ENCODE results near the gene ST7. TPM values are rescaled to one million over a fixed set of nuclear protein-coding genes. Genes with fewer than 3 reads are reported as not detected.
A peak's percentile ranks its signal among the peaks of the same experiment; 100 is the strongest.
"Not testable (repeated sequence)": the region's sequence is repeated elsewhere in the genome, so short reads cannot be mapped to it uniquely, and the experiment has no call there.

The ST7 gene
- total RNA-seq, result 29.5 TPM
- long read RNA-seq, transcript ST7-202 (16 exons, 2,142 nt), result major isoform, 6 of 12 reads
- long read RNA-seq, partial matches to known transcripts, result 1 of 12 reads
- long read RNA-seq, other reads (novel, unspliced or antisense), result 2 of 12 reads

DNA sequence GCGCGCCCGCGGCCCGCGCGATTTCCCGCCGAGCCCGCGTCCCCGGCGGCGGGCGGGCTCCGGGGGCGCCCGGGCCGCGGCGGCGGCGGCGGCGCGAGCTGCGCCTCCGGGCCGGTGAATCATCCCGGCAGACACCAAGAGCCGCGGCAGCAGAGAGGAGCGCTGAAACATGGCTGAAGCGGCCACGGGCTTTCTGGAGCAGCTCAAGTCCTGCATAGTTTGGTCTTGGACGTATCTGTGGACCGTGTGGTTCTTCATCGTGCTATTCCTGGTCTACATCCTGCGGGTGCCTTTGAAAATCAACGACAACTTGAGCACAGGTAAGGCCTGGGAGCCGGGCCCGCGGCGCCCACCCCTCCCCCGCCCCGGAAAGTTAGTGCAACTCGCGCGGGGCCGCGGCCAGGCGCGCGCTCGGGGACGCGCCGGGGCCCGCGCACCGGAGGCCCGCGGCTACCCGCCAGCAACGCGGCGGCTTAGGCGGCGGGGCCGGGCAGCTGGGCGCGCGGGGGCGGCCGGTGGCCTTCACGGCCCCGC is at the start of gene ST7:
Gene ST7 (plus strand): TSS at position 130 of the 534 bp plus-strand sequence. CDS start 40 bp downstream, at position 170.
- peak; percentile 56 for ATAC-seq
- DNase-seq (ENCODE audit: missing footprints), result peak; percentile 74
- intact Hi-C loops (cut with DNase I), result loop anchor here (1.0 kb wide), 1 partner anchor 90 kb away; no protein-coding TSS in a partner anchor

GRCh38 chr7:116906391-116906790 is 46.9 kb upstream of the ST7 start:
- ATAC-seq (no peak), DNase-seq (ENCODE audit: missing footprints) (no peak)
- intact Hi-C loops (cut with DNase I), result no loop called here

DNA sequence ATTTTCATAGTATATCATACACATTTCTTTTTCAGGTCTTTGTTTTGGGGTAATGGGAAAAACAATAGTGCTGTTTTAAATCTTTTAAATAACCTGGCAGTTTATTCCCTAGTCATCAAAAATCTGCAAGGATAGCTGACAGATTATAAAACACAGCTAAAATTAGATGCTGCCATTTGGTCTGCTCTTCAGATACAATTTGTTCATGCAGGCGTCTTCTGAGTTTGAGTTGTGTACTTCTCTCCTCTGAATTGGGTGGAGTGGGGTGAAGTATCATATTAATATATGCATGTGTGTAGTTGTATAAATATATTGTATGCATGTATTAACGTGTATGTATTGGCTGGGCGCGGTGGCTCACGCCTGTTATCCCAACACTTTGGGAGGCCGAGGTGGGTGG is 42.9 kb upstream of the ST7 start:
- intact Hi-C loops (cut with DNase I), result loop anchor here (5.0 kb wide), 1 partner anchor 33 kb away; no protein-coding TSS in a partner anchor
- DNase-seq (ENCODE audit: missing footprints) (no peak), ATAC-seq (no peak)

DNA sequence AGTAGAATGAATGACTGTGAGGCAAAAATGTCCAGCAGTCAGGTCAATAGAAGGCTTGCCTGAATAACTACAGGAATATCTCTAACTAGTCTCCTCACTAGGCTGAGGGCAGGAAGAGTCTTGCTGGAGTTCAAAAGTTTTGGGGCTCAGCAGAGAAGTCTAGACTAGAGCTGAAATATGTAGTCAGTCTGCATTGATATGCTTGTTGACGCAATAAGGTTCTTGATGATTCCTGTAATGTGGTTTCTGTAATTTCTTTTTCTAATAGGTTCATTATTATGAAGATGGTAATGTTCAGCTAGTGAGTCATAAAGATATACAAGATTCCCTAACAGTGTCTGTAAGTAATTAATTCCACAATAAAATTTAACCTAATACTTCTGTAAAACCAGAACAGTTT is 41.5 kb upstream of the ST7 start:
- no peak for DNase-seq (ENCODE audit: missing footprints)
- ATAC-seq, result no peak
- intact Hi-C loops (cut with DNase I), result loop anchor here (5.0 kb wide), 1 partner anchor 34 kb away; no protein-coding TSS in a partner anchor

GRCh38 chr7:116912269-116912909 is 40.9 kb upstream of the ST7 start:
- DNase-seq (ENCODE audit: missing footprints) (no peak), ATAC-seq (no peak)
- intact Hi-C loops (cut with DNase I), result loop anchor here (5.0 kb wide), 1 partner anchor 35 kb away; no protein-coding TSS in a partner anchor

DNA sequence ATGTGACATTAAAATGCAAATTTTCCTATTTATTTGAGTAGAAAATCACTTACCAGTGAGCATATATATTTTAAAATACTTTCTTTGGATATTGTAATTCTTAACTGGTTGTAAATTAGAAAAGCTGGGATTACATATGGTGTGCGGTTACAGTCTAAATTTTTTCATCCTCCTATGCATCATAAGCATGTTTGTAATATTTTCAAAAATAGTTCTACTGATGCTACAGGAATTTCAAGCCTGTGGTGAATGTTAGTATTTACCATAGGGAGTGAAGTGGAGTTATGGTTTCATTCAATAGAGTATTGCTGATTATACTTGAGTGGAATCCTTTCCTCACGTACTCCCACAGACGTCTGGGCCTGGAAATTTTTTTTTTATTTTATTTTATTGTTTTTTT is 34.6 kb upstream of the ST7 start:
- intact Hi-C loops (cut with DNase I), result no loop called here
- DNase-seq (ENCODE audit: missing footprints) (no peak), ATAC-seq (no peak)

GRCh38 chr7:116920359-116920758 is 32.9 kb upstream of the ST7 start:
- ATAC-seq (no peak), DNase-seq (ENCODE audit: missing footprints) (no peak)
- intact Hi-C loops (cut with DNase I), result no loop called here

DNA sequence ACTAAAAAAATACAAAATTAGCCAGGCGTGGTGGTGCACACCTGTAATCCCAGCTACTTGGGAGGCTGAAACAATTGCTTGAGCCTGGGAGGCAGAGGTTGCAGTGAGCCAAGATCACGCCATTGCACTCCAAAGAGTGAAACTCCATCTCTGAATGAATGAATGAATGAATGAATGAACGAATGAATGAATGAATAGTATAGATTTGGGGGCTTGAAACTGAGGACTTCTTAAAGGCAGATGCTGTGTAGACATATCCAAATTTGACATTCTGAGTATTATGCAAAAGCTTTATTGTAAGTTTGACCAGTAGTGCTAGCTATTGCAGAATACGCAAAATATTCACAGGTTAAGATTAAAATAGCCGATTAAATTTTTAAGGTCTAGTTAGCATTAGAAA is 30.8 kb upstream of the ST7 start:
- DNase-seq (ENCODE audit: missing footprints) (no peak), ATAC-seq (no peak)
- intact Hi-C loops (cut with DNase I), result no loop called here

DNA sequence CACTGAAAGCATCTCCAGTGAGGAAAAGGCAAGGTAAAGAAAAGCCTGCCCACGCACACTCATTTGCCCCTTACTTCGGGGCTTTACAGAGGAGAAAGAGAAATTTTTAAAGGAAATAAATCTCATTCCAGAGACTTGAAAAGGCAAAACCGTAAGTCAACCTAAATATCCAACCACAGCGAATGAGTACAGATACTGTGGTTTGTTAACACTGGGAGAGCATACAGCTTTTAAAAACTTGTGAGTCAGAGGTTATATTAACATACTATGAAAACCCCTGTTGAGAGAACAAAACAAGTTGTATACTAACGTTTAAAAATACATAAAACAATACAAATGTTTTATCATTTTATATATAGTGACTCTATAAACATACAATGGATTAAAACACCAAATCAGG is 28.6 kb upstream of the ST7 start:
- ATAC-seq (no peak), DNase-seq (ENCODE audit: missing footprints) (no peak)
- intact Hi-C loops (cut with DNase I), result no loop called here

DNA sequence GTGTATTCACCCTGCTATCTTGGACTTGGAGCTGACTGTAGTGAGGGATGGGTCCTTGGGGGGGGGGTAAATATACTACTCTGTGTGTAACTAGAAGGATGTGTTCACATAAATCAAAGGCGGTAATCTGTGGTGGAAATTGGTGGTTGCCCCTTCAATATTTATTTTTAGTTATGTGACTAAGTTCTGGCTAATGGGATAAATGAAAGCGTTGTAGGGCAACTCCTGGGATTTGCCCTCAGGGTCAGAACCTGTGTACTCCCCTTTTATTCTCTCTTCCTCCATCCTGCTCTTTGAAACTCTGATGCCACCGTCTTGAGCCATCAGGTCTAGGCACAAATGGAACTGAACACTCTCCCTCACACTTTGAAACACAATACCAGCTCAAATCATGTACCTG is 24.3 kb upstream of the ST7 start:
- ATAC-seq (no peak), DNase-seq (ENCODE audit: missing footprints) (no peak)
- intact Hi-C loops (cut with DNase I), result no loop called here

- ATAC-seq (peak; percentile 88), DNase-seq (ENCODE audit: missing footprints) (peak; percentile 91)
- intact Hi-C loops (cut with DNase I), result loop anchor here (2.0 to 5.0 kb wide), 3 partner anchors 52 to 197 kb away; no protein-coding TSS in a partner anchor
Observed at GRCh38 chr7:116929914-116930913, 23.1 kb upstream of the ST7 start.

DNA sequence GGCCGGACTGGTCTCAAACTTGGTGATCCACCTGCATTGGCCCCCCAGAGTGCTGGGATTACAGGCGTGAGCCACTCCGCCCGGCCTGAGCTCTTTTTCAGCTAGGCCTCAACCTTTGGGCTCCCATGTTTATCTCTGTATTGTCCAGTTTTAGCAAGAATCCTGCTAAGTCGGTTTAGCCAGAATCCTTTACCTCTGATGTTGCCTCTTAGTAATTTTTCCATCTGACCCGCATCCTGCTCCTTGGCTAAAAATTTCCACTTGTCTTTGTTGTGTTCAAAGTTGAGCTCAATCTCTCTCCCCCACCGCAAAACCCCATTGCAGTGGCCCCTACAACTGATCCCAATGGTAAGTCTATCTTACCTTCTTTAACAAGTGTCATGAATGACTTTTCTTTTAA is 20.7 kb upstream of the ST7 start:
- intact Hi-C loops (cut with DNase I), result loop anchor here (5.0 kb wide), 1 partner anchor 50 kb away; no protein-coding TSS in a partner anchor
- DNase-seq (ENCODE audit: missing footprints), result no peak
- ATAC-seq, result no peak

DNA sequence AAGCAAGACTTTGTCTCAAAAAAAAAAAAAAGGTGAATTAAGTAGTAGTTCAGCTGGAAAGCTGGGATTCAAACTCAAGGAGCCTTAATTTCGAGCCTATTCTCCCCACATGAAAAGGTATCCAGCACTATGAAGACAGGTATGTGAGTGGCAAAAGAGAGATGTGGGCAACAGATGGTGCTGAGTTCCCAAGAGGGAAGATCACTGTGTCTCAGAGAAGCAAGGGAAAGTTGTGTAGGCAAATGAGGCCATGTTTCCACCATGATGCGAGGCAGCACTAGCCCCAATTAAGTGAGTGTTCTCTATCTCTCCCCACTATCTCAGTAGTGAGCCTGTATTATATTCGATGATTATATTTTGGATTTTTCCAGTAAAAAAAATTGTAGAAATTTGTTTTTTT is 19.8 kb upstream of the ST7 start:
- no peak for DNase-seq (ENCODE audit: missing footprints)
- intact Hi-C loops (cut with DNase I), result loop anchor here (5.0 kb wide), 1 partner anchor 49 kb away; no protein-coding TSS in a partner anchor
- ATAC-seq, result no peak

GRCh38 chr7:116934580-116934979 is 18.7 kb upstream of the ST7 start:
- no peak for ATAC-seq
- DNase-seq (ENCODE audit: missing footprints), result no peak
- intact Hi-C loops (cut with DNase I), result loop anchor here (5.0 kb wide), 1 partner anchor 48 kb away; no protein-coding TSS in a partner anchor

- intact Hi-C loops (cut with DNase I); DNase-seq (ENCODE audit: missing footprints); ATAC-seq: not testable (repeated sequence)
Observed at GRCh38 chr7:116936844-116937243, 16.5 kb upstream of the ST7 start.

GRCh38 chr7:116938678-116939077 is 14.6 kb upstream of the ST7 start:
- ATAC-seq, result no peak
- DNase-seq (ENCODE audit: missing footprints), result no peak
- intact Hi-C loops (cut with DNase I), result no loop called here

- ATAC-seq, result no peak
Observed at GRCh38 chr7:116940689-116941370, 12.5 kb upstream of the ST7 start.

GRCh38 chr7:116942504-116942903 is 10.8 kb upstream of the ST7 start:
- intact Hi-C loops (cut with DNase I), result no loop called here
- DNase-seq (ENCODE audit: missing footprints) (no peak), ATAC-seq (no peak)

More at GRCh38 chr7:116940689-116941370, 12.5 kb upstream of the ST7 start:
- intact Hi-C loops (cut with DNase I), result no loop called here
- no peak for DNase-seq (ENCODE audit: missing footprints)
